Prostate gland (tissue), 2 donors: ENCODE data around the gene CPXM2. TPM values are rescaled to one million over a fixed set of nuclear protein-coding genes. Genes with fewer than 3 reads are reported as not detected.

Source experiments
- DNase-seq: peaks from one replicate; pipeline ENCODE4 v3.0.0-alpha.2; 2019; ENCODE audit warnings: low spot score
- H3K27ac ChIP-seq, 2 donors: fragments of 200-600 bp; sonication (generic); 2 replicates each; pipeline ENCODE4 v1.5.1; 2017 to 2019
- H3K27me3 ChIP-seq: fragments of 200-600 bp; sonication (generic); replicated peaks from 2 replicates; pipeline ENCODE4 v1.5.1; 2019; ENCODE audit not compliant: insufficient read depth
- H3K36me3 ChIP-seq, 2 donors: fragments of 200-600 bp; sonication (generic); 1 replicate in 1 of 2; 2 replicates in 1 of 2; pipeline versions ENCODE4 v1.5.1 to v1.8.1; 2017 to 2019
- H3K4me1 ChIP-seq: fragments of 200-600 bp; sonication (generic); replicated peaks from 2 replicates; pipeline ENCODE4 v1.5.1; 2019
- H3K4me3 ChIP-seq, 2 donors: fragments of 200-600 bp; sonication (generic); 2 replicates each; pipeline ENCODE4 v1.5.1; 2017 to 2019
- H3K9me3 ChIP-seq: fragments of 200-600 bp; sonication (generic); 2 replicates; pipeline ENCODE4 v1.5.1; 2017
- POLR2A ChIP-seq: fragments of 450-650 bp; IDR thresholded peaks from one replicate; pipeline ENCODE4 v1.6.1; 2016; ENCODE audit warnings: antibody characterized with exemption, mild to moderate bottlenecking
- POLR2AphosphoS5 ChIP-seq: sonication (generic); formaldehyde crosslinking; IDR thresholded peaks from one replicate; pipeline ENCODE4 v1.6.1; 2017; ENCODE audit warnings: antibody characterized with exemption
- WGBS: methylation state at CpG from one replicate; pipeline ENCODE4 v1.1.5; 2018; 5-methylcytosine and 5-hydroxymethylcytosine counted together
- intact Hi-C: fragments of 100-400 bp; cut with DNase I; formaldehyde crosslinking; loops from one replicate; pipeline ENCODE4 v1.14.2; 2022
- total RNA-seq, 2 donors: library from RNA; depleted of rRNA; stranded (reverse); fragments of >200 nt; gene quantifications; one replicate each; pipeline ENCODE4 v1.1.0, GENCODE V29; 2016
- TF ChIP-seq, protein P1 (sequence below), 4 experiments: fragments of 200-600 bp in 2 of 4; fragments of 450-650 bp in 2 of 4; sonication (generic) in 2 of 4; IDR thresholded peaks; 1 replicate in 3 of 4; 2 replicates in 1 of 4; pipeline ENCODE4 v1.5.1; 2016 to 2019; ENCODE audit warnings: antibody characterized with exemption in 4 of 4, mild to moderate bottlenecking in 2 of 4, moderate library complexity in 2 of 4

CPXM2 gene
- total RNA-seq, 2 donors from 2014 or later, result 5.4 to 27.4 TPM

DNA sequence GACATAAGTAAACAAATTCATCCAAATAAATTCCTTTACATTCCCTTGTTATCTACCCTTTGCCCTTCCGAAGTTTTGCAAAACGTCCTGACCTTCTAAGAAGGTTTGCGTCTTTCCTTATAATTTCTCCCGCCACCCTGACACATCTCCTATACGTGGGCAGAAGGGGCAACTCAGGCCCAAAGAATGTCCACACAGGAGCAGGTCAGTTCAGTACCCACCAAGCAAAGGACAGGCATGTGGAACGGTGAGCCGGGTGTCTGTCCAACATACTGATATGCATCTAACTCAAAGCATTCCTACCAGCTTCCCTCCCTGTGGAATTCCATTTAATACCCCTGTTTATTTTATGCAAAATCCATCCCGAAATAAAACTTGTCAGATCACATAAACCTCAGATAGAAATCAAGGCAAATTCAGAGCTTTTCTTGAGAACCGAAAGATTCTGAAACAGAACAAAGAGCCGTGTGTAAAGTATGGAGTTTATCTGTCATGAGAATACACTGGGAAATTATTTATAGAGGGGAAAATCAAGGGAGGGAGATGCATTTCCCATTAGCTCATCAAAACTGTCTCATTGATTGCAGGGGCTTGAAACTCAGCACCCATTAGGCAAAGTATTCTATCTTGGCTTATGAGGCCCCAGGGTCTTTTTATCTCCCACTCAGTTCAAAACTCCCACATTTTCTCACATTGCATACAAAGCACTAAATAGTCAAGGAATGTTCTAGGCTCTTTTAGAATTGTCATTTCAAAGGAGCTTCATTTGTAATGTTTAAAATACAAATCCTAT, 140.1 kb downstream of the CPXM2 start:
- Histone ChIP-seq H3K27me3 (no peaks in the 10 kb centered on the region), H3K4me3 (no peak overlapping the region), H3K36me3 (no peaks in the 10 kb centered on the region), H3K9me3 (no peaks in the 10 kb centered on the region), H3K4me1 (no peaks in the 10 kb centered on the region), H3K27ac (no peak overlapping the region)
- intact Hi-C loops, result no loop called here
- no peak for TF ChIP-seq POLR2A
- no peak for TF ChIP-seq POLR2AphosphoS5
- TF ChIP-seq, protein P1, sequence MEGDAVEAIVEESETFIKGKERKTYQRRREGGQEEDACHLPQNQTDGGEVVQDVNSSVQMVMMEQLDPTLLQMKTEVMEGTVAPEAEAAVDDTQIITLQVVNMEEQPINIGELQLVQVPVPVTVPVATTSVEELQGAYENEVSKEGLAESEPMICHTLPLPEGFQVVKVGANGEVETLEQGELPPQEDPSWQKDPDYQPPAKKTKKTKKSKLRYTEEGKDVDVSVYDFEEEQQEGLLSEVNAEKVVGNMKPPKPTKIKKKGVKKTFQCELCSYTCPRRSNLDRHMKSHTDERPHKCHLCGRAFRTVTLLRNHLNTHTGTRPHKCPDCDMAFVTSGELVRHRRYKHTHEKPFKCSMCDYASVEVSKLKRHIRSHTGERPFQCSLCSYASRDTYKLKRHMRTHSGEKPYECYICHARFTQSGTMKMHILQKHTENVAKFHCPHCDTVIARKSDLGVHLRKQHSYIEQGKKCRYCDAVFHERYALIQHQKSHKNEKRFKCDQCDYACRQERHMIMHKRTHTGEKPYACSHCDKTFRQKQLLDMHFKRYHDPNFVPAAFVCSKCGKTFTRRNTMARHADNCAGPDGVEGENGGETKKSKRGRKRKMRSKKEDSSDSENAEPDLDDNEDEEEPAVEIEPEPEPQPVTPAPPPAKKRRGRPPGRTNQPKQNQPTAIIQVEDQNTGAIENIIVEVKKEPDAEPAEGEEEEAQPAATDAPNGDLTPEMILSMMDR (IDR thresholded peaks at IDR 0.05), result no peak
- 32% methylated on average over 10 of the region's 10 CpGs for WGBS
- DNase-seq, result no peak

DNA sequence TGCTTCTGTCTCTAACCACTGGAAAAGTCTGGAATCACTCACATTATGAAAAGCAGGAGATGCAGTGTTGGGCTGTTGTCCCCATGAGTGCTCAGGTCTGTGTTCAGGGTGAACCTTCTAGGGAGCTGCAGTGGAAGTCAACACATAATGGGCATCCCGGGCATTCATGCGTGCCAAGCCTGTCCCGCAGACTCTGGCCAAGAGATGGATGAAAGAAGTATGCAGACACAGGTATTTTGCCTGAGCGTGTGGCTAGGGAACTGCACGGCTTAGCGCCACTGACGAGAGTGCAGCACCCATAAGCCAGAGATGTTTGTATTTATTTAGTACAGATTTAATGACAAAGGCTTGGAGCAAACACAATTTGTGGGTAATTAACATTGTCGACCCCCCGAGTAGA, 140.7 kb downstream of the CPXM2 start:
- WGBS, result 65% methylated on average over 9 of the region's 9 CpGs
- no peak for TF ChIP-seq POLR2AphosphoS5
- H3K4me3 ChIP-seq, result no peak overlapping the region
- no peaks in the 10 kb centered on the region for H3K4me1 ChIP-seq
- no peaks in the 10 kb centered on the region for H3K9me3 ChIP-seq
- no peak for DNase-seq
- H3K27me3 ChIP-seq, result no peaks in the 10 kb centered on the region
- no peaks in the 10 kb centered on the region for H3K36me3 ChIP-seq
- no peak overlapping the region for H3K27ac ChIP-seq
- intact Hi-C loops, result no loop called here

DNA sequence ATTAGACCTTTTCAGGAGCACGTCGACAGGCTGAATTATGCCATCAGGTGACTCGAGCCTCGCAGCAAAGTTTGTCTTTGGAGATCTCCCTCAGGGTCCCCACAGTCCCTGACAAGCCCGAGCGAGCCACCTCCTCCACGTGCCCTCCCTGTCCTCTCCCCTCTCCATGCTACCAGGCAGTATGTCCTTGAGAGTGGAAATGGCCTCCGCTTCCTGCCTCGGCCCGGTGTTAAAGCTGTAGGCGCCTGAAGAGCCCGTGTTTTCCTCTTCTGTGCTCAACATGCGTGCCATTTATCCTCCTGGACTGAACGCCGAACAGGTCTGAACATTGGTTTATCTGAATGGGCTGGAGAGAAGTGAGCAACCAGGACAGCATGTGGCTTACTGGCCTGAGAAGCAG, 142.9 kb downstream of the CPXM2 start:
- intact Hi-C loops, result no loop called here
- Histone ChIP-seq H3K4me3 (no peak overlapping the region), H3K4me1 (no peaks in the 10 kb centered on the region), H3K36me3 (no peaks in the 10 kb centered on the region), H3K27ac (no peak overlapping the region), H3K27me3 (no peaks in the 10 kb centered on the region), H3K9me3 (no peaks in the 10 kb centered on the region)
- TF ChIP-seq POLR2AphosphoS5, result no peak
- no peak for TF ChIP-seq POLR2A
- TF ChIP-seq, protein P1 (IDR thresholded peaks at IDR 0.05), result no peak
- 78% methylated on average over 15 of the region's 15 CpGs for WGBS
- DNase-seq, result no peak

DNA sequence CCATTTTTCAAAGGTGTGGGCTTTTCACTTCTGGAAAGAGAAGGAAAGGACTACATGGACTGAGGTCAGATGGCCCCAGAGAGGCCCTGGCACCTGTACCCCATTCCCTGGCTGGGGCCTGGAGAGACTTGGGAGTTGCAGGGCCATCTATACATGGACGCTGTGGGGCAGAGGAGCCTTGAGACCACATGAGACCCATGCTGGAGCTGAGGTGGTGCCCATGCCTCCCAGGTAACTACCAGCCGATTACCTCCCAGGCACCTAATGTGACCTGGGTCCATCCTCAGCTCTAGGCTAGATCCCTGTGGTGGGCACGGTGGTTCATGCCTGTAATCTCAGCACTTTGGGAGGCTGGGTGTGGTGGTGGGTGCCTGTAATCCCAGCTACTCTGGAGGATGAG, 144.2 kb downstream of the CPXM2 start:
- H3K4me1 ChIP-seq, result no peaks in the 10 kb centered on the region
- no peak overlapping the region for H3K27ac ChIP-seq
- H3K9me3 ChIP-seq, result no peaks in the 10 kb centered on the region
- H3K36me3 ChIP-seq, result no peaks in the 10 kb centered on the region
- no peak for DNase-seq
- 90% methylated on average over 3 of the region's 3 CpGs for WGBS
- intact Hi-C loops, result no loop called here
- H3K4me3 ChIP-seq, result no peak overlapping the region
- TF ChIP-seq POLR2A (no peak), POLR2AphosphoS5 (no peak)
- TF ChIP-seq, protein P1 (IDR thresholded peaks at IDR 0.05), result no peak
- no peaks in the 10 kb centered on the region for H3K27me3 ChIP-seq

DNA sequence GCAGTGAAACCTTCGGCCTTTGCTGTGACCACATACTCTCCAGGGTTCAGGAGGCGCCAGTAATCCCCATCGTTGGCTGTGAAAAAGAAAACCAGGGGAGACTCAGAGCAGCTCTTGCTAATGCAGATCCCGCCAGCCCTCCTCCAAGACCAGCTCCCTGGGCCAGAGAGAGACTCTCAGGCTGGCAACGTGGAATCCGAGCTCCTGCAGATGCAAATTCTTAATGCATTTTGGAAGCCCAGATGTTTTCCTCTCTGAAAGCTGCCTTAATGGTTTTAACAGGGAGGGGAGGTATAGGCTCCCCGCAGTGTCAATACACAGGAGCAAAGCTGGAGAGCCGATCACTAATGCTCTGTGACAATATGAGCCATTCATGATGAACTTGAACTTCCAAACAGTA, 144.7 kb downstream of the CPXM2 start:
- H3K36me3 ChIP-seq, result no peaks in the 10 kb centered on the region
- H3K27me3 ChIP-seq, result no peaks in the 10 kb centered on the region
- H3K9me3 ChIP-seq, result no peaks in the 10 kb centered on the region
- WGBS, result 94% methylated on average over 8 of the region's 8 CpGs
- intact Hi-C loops, result no loop called here
- no peak overlapping the region for H3K27ac ChIP-seq
- no peak overlapping the region for H3K4me3 ChIP-seq
- TF ChIP-seq POLR2AphosphoS5, result no peak
- H3K4me1 ChIP-seq, result no peaks in the 10 kb centered on the region
- no peak for DNase-seq

DNA sequence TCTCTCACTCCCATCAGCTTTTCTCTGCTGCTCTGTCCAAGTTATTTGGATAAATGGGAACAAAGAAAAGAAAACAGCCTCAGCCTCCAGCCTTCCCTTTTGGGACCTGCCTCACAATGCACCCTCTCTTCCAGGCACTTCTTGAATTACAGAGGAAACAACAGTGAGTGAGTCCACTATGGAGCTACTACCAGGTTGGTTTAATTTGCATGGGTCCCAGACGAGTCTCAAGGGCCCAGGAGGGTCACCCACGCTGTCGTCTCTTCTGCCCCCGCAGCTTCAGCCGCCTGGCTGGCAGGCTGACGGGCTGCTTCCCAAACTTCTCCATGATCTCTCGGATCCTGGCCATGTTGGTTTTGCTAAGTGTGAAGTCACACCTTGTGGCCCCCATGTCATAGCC, 145.1 kb downstream of the CPXM2 start:
- WGBS, result 89% methylated on average over 7 of the region's 7 CpGs
- intact Hi-C loops, result no loop called here
- Histone ChIP-seq H3K36me3 (no peaks in the 10 kb centered on the region), H3K27me3 (no peaks in the 10 kb centered on the region), H3K27ac (no peak overlapping the region), H3K4me3 (no peak overlapping the region), H3K4me1 (no peaks in the 10 kb centered on the region), H3K9me3 (no peaks in the 10 kb centered on the region)
- TF ChIP-seq, protein P1 (IDR thresholded peaks at IDR 0.05), result no peak
- TF ChIP-seq POLR2A (no peak), POLR2AphosphoS5 (no peak)
- DNase-seq, result no peak
